ENCODE measurements around the gene SRCAP.

- TF ChIP-seq CTCF (conservative IDR thresholded peaks at IDR 0.05) (no peak), EZH2 (IDR thresholded peaks at IDR 0.05; ENCODE audit: low read depth) (no peak)
Measured at GRCh38 chr16:30741461-30741914, 42.5 kb downstream of the SRCAP start.

All from PC-9 (cell line).